Suprapubic skin (tissue), 3 donors: ENCODE data around the gene DDX21.
"Not testable (repeated sequence)": the region's sequence is repeated elsewhere in the genome, so short reads cannot be mapped to it uniquely, and the experiment has no call there.

ENCODE experiments used
- POLR2A ChIP-seq, 2 donors: fragments of 450-650 bp; IDR thresholded peaks; one replicate each; pipeline ENCODE4 v1.6.1; 2017; ENCODE audit warnings: antibody characterized with exemption in 2 of 2, mild to moderate bottlenecking in 2 of 2, moderate library complexity in 2 of 2
- TF ChIP-seq, protein P1 (sequence below), 2 donors: fragments of 200-600 bp in 1 of 2; fragments of 450-650 bp in 1 of 2; sonication (generic) in 1 of 2; IDR thresholded peaks; one replicate each; pipeline ENCODE4 v1.5.1; 2016 to 2019; ENCODE audit warnings: antibody characterized with exemption in 2 of 2, mild to moderate bottlenecking in 1 of 2, moderate library complexity in 1 of 2

DNA sequence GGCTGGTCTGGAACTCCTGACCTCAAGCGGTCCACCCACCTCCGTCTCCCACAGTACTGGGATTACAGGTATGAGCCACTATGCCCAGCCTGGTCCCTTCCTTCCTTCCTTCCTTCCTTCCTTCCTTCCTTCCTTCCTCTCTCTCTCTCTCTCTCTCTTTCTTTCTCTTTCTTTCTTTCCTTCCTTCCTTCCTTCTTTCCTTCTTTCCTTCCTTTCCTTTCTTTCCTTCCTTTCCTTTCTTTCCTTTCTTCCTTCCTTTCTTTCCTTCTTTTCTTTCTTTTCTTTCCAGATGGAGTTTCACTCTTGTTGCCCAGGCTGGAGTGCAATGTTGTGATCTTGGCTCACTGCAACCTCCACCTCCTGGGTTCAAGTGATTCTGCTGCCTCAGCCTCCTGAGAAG lies 26.8 kb upstream of the DDX21 start:
- TF ChIP-seq, protein P1, sequence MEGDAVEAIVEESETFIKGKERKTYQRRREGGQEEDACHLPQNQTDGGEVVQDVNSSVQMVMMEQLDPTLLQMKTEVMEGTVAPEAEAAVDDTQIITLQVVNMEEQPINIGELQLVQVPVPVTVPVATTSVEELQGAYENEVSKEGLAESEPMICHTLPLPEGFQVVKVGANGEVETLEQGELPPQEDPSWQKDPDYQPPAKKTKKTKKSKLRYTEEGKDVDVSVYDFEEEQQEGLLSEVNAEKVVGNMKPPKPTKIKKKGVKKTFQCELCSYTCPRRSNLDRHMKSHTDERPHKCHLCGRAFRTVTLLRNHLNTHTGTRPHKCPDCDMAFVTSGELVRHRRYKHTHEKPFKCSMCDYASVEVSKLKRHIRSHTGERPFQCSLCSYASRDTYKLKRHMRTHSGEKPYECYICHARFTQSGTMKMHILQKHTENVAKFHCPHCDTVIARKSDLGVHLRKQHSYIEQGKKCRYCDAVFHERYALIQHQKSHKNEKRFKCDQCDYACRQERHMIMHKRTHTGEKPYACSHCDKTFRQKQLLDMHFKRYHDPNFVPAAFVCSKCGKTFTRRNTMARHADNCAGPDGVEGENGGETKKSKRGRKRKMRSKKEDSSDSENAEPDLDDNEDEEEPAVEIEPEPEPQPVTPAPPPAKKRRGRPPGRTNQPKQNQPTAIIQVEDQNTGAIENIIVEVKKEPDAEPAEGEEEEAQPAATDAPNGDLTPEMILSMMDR (IDR thresholded peaks at IDR 0.05), result not testable (repeated sequence)
- not testable (repeated sequence) for TF ChIP-seq POLR2A (IDR thresholded peaks at IDR 0.05)
